Astrocyte (in vitro differentiated cells and primary cell): ENCODE data around the gene GPBAR1. TPM values are rescaled to one million over a fixed set of nuclear protein-coding genes. Genes with fewer than 3 reads are reported as not detected.

ENCODE experiments used
- DNase-seq: peaks from one replicate; pipeline ENCODE4 v3.0.0-alpha.2; 2010; ENCODE audit warnings: low read depth
- FAIRE-seq: peaks from 2 replicates; lab custom pipeline; 2011; peaks lifted over from hg19 to GRCh38; lab: Jason Lieb, UNC
- H2AFZ ChIP-seq: 2 replicates; pipeline ENCODE4 v1.6.0; 2012; ENCODE audit warnings: low read depth, low read length, inconsistent platforms
- H3K27ac ChIP-seq: 2 replicates; pipeline ENCODE4 v1.5.1; 2011; ENCODE audit warnings: low read depth, low read length, inconsistent platforms
- H3K27me3 ChIP-seq: 2 replicates; pipeline ENCODE4 v1.6.0; 2011; ENCODE audit warnings: low read length, inconsistent platforms; ENCODE audit not compliant: insufficient read depth
- H3K36me3 ChIP-seq: 2 replicates; pipeline ENCODE4 v1.5.1; 2011; ENCODE audit warnings: low read length, inconsistent platforms; ENCODE audit not compliant: insufficient read depth
- H3K4me1 ChIP-seq: 2 replicates; pipeline ENCODE4 v1.5.1; 2011; ENCODE audit warnings: low read length, inconsistent platforms; ENCODE audit not compliant: insufficient read depth
- H3K4me2 ChIP-seq: 2 replicates; pipeline ENCODE4 v1.6.0; 2012; ENCODE audit warnings: low read length, inconsistent platforms
- H3K4me3 ChIP-seq: 2 replicates; pipeline ENCODE4 v1.5.1; 2011; ENCODE audit warnings: low read depth, mild to moderate bottlenecking, low read length, inconsistent platforms; ENCODE audit not compliant: insufficient read depth
- H3K79me2 ChIP-seq: 2 replicates; pipeline ENCODE4 v1.6.0; 2012; ENCODE audit warnings: mild to moderate bottlenecking, low read length, inconsistent platforms; ENCODE audit not compliant: insufficient read depth
- H3K9ac ChIP-seq: 2 replicates; pipeline ENCODE4 v1.6.0; 2012; ENCODE audit warnings: mild to moderate bottlenecking, low read length, inconsistent platforms
- H3K9me3 ChIP-seq: 2 replicates; pipeline ENCODE4 v1.5.1; 2012; ENCODE audit warnings: low read depth, mild to moderate bottlenecking, low read length, inconsistent platforms; ENCODE audit not compliant: insufficient read depth
- H4K20me1 ChIP-seq: 2 replicates; pipeline ENCODE4 v1.6.0; 2012; ENCODE audit warnings: low read length, inconsistent platforms; ENCODE audit not compliant: insufficient read depth
- H3K27ac Mint-ChIP-seq: one replicate; pipeline ENCODE4 v1.8.0; 2021; ENCODE audit warnings: mild to moderate bottlenecking, mixed read lengths; ENCODE audit not compliant: unreplicated experiment
- H3K27me3 Mint-ChIP-seq: one replicate; pipeline ENCODE4 v1.8.0; 2021; ENCODE audit warnings: low read depth, mixed read lengths; ENCODE audit not compliant: unreplicated experiment
- H3K36me3 Mint-ChIP-seq: one replicate; pipeline ENCODE4 v1.8.0; 2021; ENCODE audit warnings: low read depth, mixed read lengths; ENCODE audit not compliant: unreplicated experiment
- H3K4me1 Mint-ChIP-seq: one replicate; pipeline ENCODE4 v1.8.0; 2021; ENCODE audit warnings: low read depth, mixed read lengths; ENCODE audit not compliant: unreplicated experiment
- H3K4me3 Mint-ChIP-seq: one replicate; pipeline ENCODE4 v1.8.0; 2021; ENCODE audit warnings: mild to moderate bottlenecking, moderate library complexity, mixed read lengths; ENCODE audit not compliant: unreplicated experiment
- H3K9me3 Mint-ChIP-seq: one replicate; pipeline ENCODE4 v1.8.0; 2021; ENCODE audit warnings: mild to moderate bottlenecking, mixed read lengths; ENCODE audit not compliant: unreplicated experiment
- CTCF ChIP-seq: IDR thresholded peaks from 2 replicates; pipeline ENCODE4 v1.5.1; 2011; ENCODE audit warnings: low read depth, mild to moderate bottlenecking, inconsistent platforms, low read length, moderate library complexity; ENCODE audit not compliant: insufficient read depth
- EZH2 ChIP-seq: IDR thresholded peaks from 2 replicates; pipeline ENCODE4 v1.6.1; 2012; ENCODE audit warnings: mild to moderate bottlenecking, low read length, inconsistent platforms; ENCODE audit not compliant: insufficient read depth
- total RNA-seq: library from RNA; stranded (reverse); gene quantifications from 2 replicates; pipeline ENCODE4 v1.2.1, GENCODE V29; 2021

The GPBAR1 gene
- total RNA-seq, 1 donor from 2014 or later = 0.70 TPM

DNA sequence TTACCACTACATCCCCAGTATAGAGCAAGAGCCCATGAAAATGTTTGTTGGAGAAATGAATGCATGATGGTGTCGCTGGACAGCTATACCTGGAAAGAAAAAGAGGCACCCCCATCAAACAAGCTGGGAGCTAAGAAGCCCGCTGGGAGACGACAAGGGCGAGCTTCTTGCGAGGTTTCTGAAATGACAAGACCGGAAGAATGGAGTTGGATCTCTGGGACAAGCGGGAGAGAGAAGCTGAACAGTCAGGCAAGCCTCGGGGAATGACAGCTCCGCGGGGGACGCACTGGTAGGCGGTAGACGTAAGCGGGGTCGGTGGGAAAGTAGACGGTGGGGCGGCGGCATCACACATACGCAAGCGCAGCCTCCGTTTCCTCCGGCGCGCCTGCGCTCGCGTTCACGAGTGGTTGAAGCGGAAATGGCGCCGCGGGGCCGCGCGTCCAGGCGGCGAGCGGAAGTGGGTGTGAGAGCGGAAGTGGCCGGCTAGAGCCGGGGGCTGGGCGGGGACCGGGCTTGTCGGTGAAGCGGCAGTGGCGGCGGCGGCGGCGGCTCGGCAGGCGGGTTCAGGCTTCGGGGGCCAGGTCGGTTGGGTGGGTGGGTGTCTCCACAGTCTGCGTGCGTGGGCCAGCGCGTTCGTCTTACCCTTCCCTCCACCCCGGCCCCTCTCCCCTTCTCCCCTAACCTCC is 44.0 kb upstream of the GPBAR1 start, which contains the start of gene ARPC2:
TSS of gene ARPC2 (plus strand) at position 516 of the 686 bp plus-strand sequence. CDS start 282 bp downstream, outside the sequence.
- H3K4me3 ChIP-seq = peak within 1 kb of the TSS; percentile 98
- peaks cover 43% of the 10 kb centered on the region for H4K20me1 ChIP-seq
- H2AFZ ChIP-seq = peak within 1 kb of the TSS; percentile 86
- peaks cover 12% of the 10 kb centered on the region for H3K36me3 ChIP-seq
- peak within 1 kb of the TSS; percentile 96 for H3K4me2 ChIP-seq
- peaks cover 29% of the 10 kb centered on the region for H3K4me1 ChIP-seq
- Mint-ChIP-seq H3K4me1 (peaks cover 24% of the 10 kb centered on the region), H3K4me3 (peak within 1 kb of the TSS; percentile 90), H3K9me3 (no peaks in the 10 kb centered on the region), H3K27ac (peak within 1 kb of the TSS; percentile 95), H3K36me3 (peaks cover 2% of the 10 kb centered on the region), H3K27me3 (no peaks in the 10 kb centered on the region)
- H3K9ac ChIP-seq = peak within 1 kb of the TSS; percentile 94
- no peaks in the 10 kb centered on the region for H3K27me3 ChIP-seq
- peaks cover 56% of the 10 kb centered on the region for H3K79me2 ChIP-seq
- no peaks in the 10 kb centered on the region for H3K9me3 ChIP-seq
- FAIRE-seq = no peak
- peak within 1 kb of the TSS; percentile 91 for H3K27ac ChIP-seq
- peak; percentile 90 for DNase-seq
- TF ChIP-seq EZH2 (no peak), CTCF (no peak)

DNA sequence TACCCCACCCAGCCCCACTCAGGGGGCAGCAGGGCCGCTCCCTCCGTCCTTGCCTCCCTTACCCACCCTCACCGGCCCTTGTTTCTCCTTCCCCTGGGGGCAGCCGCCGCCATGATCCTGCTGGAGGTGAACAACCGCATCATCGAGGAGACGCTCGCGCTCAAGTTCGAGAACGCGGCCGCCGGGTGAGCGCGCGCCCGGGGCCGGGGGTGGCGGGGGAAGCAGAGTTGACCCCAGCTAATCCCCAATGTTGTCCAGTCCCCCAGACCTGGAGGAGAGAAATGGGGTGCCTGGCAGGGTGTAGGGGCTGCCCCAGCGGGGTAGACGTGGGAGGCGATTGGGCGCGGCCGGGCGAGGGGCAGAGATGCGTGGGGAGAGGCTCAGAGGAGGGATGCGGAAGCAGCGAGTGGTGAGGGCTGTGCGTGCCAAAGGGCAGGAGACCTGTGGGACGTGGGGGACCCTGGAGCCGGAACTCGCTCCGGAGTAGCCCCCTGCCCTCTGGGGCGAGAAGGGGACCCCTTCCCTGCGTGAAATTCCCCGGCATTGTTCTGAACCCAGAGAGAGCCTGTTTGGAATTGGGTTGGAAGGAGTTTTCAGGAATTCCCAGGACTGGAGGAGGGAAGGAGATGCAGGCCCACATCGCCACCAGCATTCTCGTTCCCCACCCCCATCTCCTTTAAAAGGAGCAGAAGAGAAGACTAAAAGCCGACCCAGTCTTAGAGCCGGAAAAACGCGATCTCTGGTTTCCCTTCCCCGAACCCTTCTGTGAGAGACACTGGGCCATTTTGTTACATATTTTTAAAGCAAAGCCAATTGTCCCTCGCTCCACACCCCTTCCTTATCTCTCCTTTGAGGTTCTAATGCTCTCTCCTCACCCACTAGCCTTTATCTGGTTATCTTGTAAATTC is 43.2 kb upstream of the GPBAR1 start:
- peaks cover 51% of the 10 kb centered on the region for H4K20me1 ChIP-seq
- H3K27me3 Mint-ChIP-seq = no peaks in the 10 kb centered on the region

More for the DNA sequence above, 43.2 kb upstream of the GPBAR1 start:
- Mint-ChIP-seq H3K4me1 (peaks cover 29% of the 10 kb centered on the region), H3K27ac (peak overlapping the region; percentile 95), H3K9me3 (no peaks in the 10 kb centered on the region), H3K4me3 (peak overlapping the region; percentile 90), H3K36me3 (peaks cover 2% of the 10 kb centered on the region)
- peak overlapping the region; percentile 98 for H3K4me3 ChIP-seq
- DNase-seq (no peak), FAIRE-seq (no peak)
- peaks cover 15% of the 10 kb centered on the region for H3K36me3 ChIP-seq
- peak overlapping the region; percentile 88 for H3K27ac ChIP-seq
- no peak for TF ChIP-seq CTCF
- no peak for TF ChIP-seq EZH2
- peaks cover 64% of the 10 kb centered on the region for H3K79me2 ChIP-seq
- peak overlapping the region; percentile 94 for H3K9ac ChIP-seq
- H3K4me1 ChIP-seq = peaks cover 35% of the 10 kb centered on the region
- peak overlapping the region; percentile 38 for H2AFZ ChIP-seq
- no peaks in the 10 kb centered on the region for H3K27me3 ChIP-seq
- no peaks in the 10 kb centered on the region for H3K9me3 ChIP-seq
- peak overlapping the region; percentile 95 for H3K4me2 ChIP-seq
